Stimulated activated naive CD8-positive, alpha-beta T cell treated with anti-CD3 and anti-CD28 coated beads, Interleukin-15, amount 100 ng/mL, for 72 hours (primary cell): ENCODE results near the gene TBC1D22A.

Experiments used
- ATAC-seq: fragments of 150-1000 bp; cut with Tn5 transposase; 2 replicates; pipeline ENCODE4 v1.10.0; 2021; ENCODE audit warnings: mild to moderate bottlenecking, moderate library complexity
- DNase-seq, 2 donors: peaks; one replicate each; pipeline ENCODE4 v3.0.0; 2021 to 2022
- H3K27ac Mint-ChIP-seq, 2 donors: one replicate each; pipeline ENCODE4 v1.8.0; 2022; ENCODE audit warnings: mild to moderate bottlenecking in 2 of 2, mixed read lengths in 2 of 2, moderate library complexity in 2 of 2
- H3K27me3 Mint-ChIP-seq: one replicate; pipeline ENCODE4 v1.8.0; 2022; ENCODE audit warnings: mixed read lengths
- H3K4me1 Mint-ChIP-seq: one replicate; pipeline ENCODE4 v1.8.0; 2022; ENCODE audit warnings: mild to moderate bottlenecking, mixed read lengths
- H3K4me3 Mint-ChIP-seq, 2 donors: one replicate each; pipeline ENCODE4 v1.8.0; 2022; ENCODE audit warnings: mild to moderate bottlenecking in 2 of 2, mixed read lengths in 2 of 2, moderate library complexity in 1 of 2
- H3K9me3 Mint-ChIP-seq, 2 donors: one replicate each; pipeline ENCODE4 v1.8.0; 2022; ENCODE audit warnings: mixed read lengths in 2 of 2

The TBC1D22A gene

DNA sequence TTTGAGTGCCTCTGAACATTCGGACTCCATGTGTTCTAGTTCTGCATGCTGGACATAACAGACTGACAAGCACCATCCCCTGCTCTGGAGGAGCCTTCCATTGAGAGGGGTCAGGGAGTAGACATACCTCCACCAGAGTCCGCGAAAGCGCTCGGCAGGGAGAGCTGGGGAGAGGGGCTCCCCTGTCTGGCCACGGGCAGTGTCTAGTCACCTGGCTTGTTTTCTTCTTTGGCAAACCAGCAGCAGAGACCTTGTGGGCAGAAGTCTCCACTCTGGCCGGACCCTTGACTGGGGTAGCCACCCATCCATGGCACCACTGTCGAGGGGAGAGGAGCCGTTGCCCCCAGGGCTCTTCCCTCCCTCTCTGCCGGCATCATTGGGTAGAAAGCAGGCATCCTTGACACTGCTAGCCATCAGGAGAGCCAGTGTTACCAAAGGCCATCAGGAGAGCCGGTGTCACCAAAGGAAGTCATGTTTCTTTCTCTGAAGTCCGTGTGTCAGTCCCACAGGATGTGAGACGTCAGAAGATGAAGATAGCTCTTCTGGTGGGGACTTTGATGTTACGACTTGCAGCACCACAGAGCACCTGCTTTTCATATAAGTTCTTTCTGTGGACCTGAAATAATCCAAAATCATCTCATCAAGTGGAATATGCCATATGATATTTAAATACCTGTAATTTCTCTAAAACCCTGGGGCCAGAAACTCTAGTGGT lies 305.6 kb downstream of the TBC1D22A start:
- no peak for DNase-seq
- peaks cover 29% of the 10 kb centered on the region for H3K4me1 Mint-ChIP-seq
- ATAC-seq: no peak
- H3K9me3 Mint-ChIP-seq: no peaks in the 10 kb centered on the region
- H3K27ac Mint-ChIP-seq: peak overlapping the region; percentile 13 to 59
- H3K27me3 Mint-ChIP-seq: no peaks in the 10 kb centered on the region
- no peak overlapping the region for H3K4me3 Mint-ChIP-seq

DNA sequence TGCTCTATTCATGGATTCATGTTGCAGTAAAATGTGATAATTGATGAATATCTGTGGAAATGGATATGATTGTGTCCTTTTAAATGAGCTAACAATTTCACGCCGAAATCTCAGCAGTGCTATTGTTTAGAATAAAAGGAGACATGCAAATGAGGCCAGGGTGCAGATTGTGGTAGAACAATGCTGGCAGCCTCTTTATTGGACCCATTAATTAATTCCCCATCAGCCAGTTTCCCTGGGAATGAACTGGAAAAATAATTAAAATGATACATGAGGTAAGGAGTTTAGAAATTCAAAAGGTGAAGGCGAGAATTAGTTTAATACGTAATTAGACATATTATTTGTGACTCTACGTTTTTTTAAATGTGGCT lies 306.2 kb downstream of the TBC1D22A start:
- no peaks in the 10 kb centered on the region for H3K9me3 Mint-ChIP-seq
- H3K4me1 Mint-ChIP-seq: peaks cover 29% of the 10 kb centered on the region
- DNase-seq (no peak), ATAC-seq (no peak)
- H3K4me3 Mint-ChIP-seq: no peak overlapping the region
- H3K27ac Mint-ChIP-seq: no peak overlapping the region
- H3K27me3 Mint-ChIP-seq: no peaks in the 10 kb centered on the region

DNA sequence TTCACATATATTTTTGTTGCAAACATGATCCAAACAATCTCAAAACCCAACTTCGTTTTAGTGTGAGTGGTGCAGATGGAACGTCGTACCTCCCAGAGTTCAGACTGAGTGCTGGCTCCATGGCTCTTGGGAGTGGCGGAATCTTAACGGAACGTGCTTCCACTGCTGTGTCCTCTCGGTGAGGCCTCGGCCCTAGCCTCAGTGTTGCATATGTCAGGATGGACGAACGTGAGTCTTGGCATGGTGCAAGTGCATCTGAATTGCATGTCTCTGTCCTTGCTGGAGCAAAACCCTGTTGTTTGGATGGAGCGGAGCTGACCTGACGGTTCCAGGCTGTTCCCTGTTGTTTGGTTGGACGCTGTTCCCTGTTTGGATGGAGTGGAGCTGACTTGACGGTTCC lies 306.8 kb downstream of the TBC1D22A start:
- ATAC-seq (no peak), DNase-seq (no peak)
- peak overlapping the region in 1 of 2 donors; percentile 64 for H3K27ac Mint-ChIP-seq
- H3K4me3 Mint-ChIP-seq: no peak overlapping the region
- peaks cover 29% of the 10 kb centered on the region for H3K4me1 Mint-ChIP-seq
- peaks cover 0 to 5% of the 10 kb centered on the region in 2 donors for H3K9me3 Mint-ChIP-seq
- H3K27me3 Mint-ChIP-seq: no peaks in the 10 kb centered on the region

DNA sequence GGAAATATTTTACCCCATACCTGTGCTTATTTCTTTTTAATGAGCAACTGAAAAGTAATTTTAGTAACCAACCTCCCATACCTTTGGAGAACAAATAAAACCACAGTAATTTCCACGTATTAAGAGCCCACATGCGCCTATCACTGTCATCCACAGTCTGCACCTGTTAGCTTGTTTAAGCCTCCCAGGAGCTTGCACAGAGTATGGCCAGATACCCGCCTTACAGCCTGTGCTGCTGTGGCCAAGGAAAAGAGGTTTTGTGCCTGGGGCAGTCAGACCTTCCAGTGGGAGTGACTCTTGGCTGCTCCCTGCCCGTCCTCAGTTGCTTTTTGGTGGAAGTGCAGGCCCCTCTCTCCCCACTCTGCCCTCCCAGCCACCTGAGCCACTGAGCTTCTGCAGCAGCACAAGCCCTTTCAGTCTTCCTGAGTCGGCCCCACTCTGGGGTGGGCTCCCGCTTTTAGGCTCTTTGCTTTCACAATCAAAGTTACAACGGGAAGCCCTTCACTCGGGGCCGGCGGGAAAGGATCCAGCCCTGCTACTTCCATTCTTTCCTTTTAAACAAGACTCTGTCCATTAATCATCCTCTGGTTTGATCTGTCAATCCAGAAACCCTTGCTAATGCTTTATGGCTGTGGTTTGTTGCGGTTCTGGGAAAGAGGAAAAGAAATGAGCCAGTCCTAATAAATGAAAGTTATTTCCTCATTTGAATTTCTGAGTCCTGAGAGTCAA lies 308.8 kb downstream of the TBC1D22A start:
- Mint-ChIP-seq H3K9me3 (peaks cover 0 to 24% of the 10 kb centered on the region in 2 donors), H3K4me3 (no peak overlapping the region), H3K27me3 (no peaks in the 10 kb centered on the region), H3K4me1 (peaks cover 24% of the 10 kb centered on the region), H3K27ac (no peak overlapping the region)
- ATAC-seq: no peak
- no peak for DNase-seq

DNA sequence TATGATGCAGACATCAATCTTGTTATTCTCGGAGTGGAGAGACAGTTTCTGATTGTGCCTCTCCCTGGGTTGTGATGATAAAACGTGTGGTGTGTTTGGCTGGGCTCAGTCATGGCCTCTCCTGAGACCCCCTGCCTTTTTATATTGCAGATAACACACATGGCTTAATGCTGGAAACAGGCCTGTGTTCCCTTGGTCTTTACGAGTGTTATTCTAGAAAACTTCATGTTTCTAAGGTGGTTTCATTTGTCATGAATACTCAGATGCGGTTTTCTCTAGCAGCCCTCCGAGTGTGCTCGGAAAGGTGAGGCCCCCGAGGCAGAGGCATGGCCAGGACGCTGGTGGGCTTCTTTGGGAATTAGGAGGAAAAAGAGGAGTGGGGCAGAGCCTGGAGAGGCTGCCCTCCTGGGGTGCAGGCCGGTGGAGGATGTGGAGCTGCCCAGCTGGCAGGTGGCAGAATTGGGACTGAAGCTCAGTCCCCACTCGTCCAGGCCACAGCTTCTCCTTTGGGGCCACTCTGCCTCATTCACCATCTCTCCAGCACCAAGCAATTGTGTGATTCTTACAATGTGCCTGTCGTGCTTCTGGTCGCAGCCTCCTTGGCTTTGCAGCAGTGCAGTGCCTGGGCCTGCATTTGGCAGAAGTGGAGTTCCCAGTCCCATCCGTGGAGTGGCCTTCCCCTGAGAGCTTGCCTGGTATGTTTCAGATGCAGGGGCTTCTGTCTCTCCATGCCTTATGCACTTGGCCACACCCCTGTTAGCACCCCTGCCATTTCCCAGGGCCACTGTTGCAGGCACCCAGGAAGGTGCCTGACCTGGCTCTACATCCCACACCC lies 309.6 kb downstream of the TBC1D22A start:
- Mint-ChIP-seq H3K27ac (no peak overlapping the region), H3K4me1 (peaks cover 17% of the 10 kb centered on the region), H3K27me3 (no peaks in the 10 kb centered on the region), H3K9me3 (peaks cover 0 to 31% of the 10 kb centered on the region in 2 donors), H3K4me3 (no peak overlapping the region)
- ATAC-seq (no peak), DNase-seq (no peak)

DNA sequence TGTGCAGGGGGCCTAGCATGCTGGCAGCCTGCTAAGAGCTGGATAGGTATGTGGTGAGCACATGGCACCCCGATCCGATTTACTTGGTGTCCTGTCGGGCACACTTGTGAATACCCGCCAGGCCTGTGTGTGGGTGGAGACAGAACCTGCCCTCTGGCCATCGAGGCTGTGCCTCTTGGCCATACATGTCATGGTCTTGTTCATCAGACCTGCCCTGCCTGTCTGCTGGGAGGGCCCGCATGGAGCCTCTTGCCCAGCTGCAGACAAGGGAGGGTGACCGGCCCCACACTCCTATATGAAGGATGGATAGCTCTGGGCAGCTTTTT lies 310.2 kb downstream of the TBC1D22A start:
- DNase-seq (no peak), ATAC-seq (no peak)
- Mint-ChIP-seq H3K27me3 (no peaks in the 10 kb centered on the region), H3K27ac (no peak overlapping the region), H3K9me3 (peaks cover 0 to 35% of the 10 kb centered on the region in 2 donors), H3K4me3 (no peak overlapping the region), H3K4me1 (peaks cover 12% of the 10 kb centered on the region)

DNA sequence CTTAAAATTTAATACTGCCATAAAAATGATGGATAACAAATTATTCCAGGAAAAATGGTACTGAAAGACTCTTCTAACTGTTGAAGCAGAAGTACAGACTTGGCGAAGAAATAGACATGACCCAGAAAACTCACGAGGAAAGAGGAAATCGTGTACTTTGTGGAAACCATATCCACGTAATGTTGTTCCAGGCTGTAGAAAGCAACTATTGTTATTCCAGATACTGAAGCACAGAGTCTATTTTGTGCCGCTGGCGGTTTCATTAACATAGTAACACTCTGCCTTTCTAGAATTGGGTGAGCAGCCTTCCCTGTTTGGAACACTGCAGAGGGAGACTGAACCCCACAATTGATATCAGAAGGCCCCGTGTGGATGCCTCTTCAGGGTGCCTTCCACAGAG lies 310.6 kb downstream of the TBC1D22A start:
- ATAC-seq: no peak

DNA sequence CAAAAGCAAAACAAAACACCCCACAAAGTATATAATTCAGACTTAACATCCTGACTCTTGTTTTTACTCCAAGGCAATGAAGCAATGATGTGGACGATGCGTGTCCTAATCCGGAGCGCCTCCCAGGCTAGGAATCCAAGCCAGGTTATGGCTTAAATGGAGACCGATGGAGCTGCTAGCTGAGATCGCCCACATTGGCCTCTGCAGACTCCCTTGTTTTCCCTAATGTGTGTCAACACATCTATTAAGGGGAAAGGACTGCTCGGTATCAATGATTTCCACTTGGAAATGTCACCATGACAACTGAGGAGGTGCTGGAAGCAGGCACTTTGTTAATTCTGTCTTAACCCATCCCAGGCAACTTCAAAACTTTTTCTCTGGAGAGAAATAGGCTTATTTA lies 311.7 kb downstream of the TBC1D22A start:
- DNase-seq (no peak), ATAC-seq (no peak)
- H3K27me3 Mint-ChIP-seq: no peaks in the 10 kb centered on the region
- peaks cover 0 to 38% of the 10 kb centered on the region in 2 donors for H3K9me3 Mint-ChIP-seq
- no peaks in the 10 kb centered on the region for H3K4me1 Mint-ChIP-seq
- H3K4me3 Mint-ChIP-seq: no peak overlapping the region
- no peak overlapping the region for H3K27ac Mint-ChIP-seq

More for the DNA sequence above, 310.6 kb downstream of the TBC1D22A start:
- Mint-ChIP-seq H3K27ac (no peak overlapping the region), H3K4me1 (peaks cover 7% of the 10 kb centered on the region), H3K27me3 (no peaks in the 10 kb centered on the region), H3K4me3 (no peak overlapping the region), H3K9me3 (peaks cover 0 to 35% of the 10 kb centered on the region in 2 donors)
- DNase-seq: no peak

DNA sequence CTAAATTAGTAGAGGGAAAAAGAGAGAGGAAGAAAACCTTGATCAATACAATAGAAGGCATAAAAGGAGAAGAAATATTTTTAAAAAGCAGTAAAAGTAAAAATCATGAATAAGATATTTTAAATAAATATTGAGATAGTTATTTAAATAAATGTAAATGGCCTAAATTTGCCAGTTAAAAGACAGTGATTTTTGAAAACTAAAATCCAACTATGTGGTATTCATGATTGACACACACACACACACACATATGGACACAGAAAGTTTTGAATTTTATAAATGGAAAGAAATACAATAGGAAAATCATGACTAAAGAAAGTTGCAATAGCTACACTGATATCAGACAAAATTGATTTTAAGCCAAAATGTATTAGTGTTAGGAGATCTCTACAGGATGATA lies 313.1 kb downstream of the TBC1D22A start:
- Mint-ChIP-seq H3K27ac (no peak overlapping the region), H3K4me1 (no peaks in the 10 kb centered on the region), H3K9me3 (peaks cover 3 to 46% of the 10 kb centered on the region in 2 donors), H3K4me3 (no peak overlapping the region), H3K27me3 (no peaks in the 10 kb centered on the region)
- ATAC-seq: no peak
- DNase-seq: no peak

DNA sequence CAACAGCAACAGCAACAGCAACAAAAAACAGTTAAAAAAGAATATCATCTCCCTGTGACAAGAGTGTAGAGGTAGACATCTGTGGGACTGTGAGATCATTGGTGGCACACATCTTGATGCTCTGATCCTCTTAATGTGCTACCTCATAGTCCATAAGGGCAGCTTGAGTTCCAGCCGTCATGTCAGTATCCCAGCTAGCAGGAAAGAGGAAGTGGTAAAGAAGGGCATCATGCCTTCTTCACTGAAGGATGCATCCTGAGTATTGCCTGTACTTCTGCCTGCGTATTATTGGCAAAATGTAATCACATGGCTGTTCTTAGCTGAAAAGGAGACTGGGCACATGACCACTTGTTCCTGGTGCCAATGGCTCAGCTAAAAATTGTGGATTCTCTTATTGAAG lies 314.3 kb downstream of the TBC1D22A start:
- H3K27me3 Mint-ChIP-seq: no peaks in the 10 kb centered on the region
- no peak for DNase-seq
- H3K9me3 Mint-ChIP-seq: peaks cover 4 to 49% of the 10 kb centered on the region in 2 donors
- H3K4me1 Mint-ChIP-seq: no peaks in the 10 kb centered on the region
- H3K4me3 Mint-ChIP-seq: no peak overlapping the region
- no peak for ATAC-seq
- no peak overlapping the region for H3K27ac Mint-ChIP-seq

DNA sequence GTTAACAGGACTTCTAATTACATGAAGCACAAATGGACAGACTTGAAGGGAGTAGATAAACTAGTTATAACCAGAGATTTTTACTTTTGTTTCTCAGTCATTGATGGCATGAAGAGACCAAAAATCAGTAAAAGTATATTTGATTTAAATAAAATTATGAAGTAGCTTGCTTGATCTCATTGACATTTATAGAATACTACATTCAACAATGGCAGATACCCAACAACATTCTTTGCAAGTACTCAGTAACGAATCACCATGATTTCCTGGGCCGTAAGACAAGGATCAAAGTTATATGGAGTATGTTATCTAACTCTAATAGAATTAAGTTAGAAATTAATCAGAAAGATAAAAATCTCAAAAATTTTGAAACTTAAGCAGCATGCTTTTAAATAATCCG lies 317.6 kb downstream of the TBC1D22A start:
- Mint-ChIP-seq H3K9me3 (peaks cover 10 to 36% of the 10 kb centered on the region in 2 donors), H3K4me3 (no peak overlapping the region), H3K4me1 (peaks cover 12% of the 10 kb centered on the region), H3K27ac (no peak overlapping the region), H3K27me3 (no peaks in the 10 kb centered on the region)
- ATAC-seq (no peak), DNase-seq (no peak)

DNA sequence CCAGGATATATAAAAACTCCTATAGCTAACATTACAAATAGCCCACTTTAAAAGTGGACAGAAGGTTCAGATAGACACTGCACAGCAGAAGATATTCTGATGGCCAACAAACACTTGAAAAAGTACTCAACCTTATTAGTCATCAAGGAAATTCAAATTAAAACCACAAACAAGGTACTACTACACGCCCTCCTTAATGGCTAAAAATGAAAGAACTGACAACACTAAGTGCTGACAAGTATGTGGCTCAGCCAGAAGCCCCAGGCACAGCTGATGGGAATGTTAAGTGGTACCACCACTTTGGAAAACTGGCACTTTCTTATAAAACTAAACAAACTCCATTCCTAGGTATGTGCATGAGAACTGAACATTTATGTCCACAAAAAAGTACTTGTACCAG lies 320.1 kb downstream of the TBC1D22A start:
- H3K27me3 Mint-ChIP-seq: no peaks in the 10 kb centered on the region
- H3K9me3 Mint-ChIP-seq: peaks cover 10 to 15% of the 10 kb centered on the region in 2 donors
- no peak overlapping the region for H3K27ac Mint-ChIP-seq
- H3K4me1 Mint-ChIP-seq: peaks cover 12% of the 10 kb centered on the region
- DNase-seq: no peak
- H3K4me3 Mint-ChIP-seq: no peak overlapping the region
- peak; percentile 48 for ATAC-seq

DNA sequence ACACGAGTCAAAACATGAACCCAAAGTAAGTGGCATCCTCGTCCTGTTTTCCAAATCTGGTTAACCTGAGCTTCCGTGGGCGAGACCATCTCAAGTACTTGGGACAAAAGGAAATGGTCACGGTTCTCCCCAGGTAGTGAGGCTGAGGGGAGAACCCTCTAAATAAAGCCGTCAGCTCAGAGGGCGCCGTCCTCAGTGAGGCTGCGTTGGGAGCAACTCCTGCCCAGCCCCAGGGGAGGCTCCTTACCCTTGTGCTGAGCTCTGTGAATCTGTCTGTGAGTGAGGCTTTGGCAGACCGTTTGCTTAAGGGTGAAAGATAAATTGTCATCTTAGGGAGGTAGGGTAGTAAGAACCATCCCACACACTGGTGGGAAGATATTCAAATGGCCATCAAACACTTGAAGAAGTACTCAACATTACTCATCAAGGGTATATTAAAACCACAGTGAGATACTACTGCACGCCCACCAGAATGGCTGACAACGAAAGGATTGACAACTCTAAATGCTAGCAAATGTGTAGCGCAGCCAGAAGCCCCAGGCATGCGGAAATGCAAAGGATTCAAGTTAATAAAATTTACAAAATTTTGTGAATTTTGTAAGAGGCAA lies 321.0 kb downstream of the TBC1D22A start:
- Mint-ChIP-seq H3K27me3 (no peaks in the 10 kb centered on the region), H3K4me3 (no peak overlapping the region), H3K27ac (no peak overlapping the region), H3K9me3 (peaks cover 10 to 14% of the 10 kb centered on the region in 2 donors), H3K4me1 (peaks cover 13% of the 10 kb centered on the region)
- no peak for DNase-seq
- no peak for ATAC-seq

DNA sequence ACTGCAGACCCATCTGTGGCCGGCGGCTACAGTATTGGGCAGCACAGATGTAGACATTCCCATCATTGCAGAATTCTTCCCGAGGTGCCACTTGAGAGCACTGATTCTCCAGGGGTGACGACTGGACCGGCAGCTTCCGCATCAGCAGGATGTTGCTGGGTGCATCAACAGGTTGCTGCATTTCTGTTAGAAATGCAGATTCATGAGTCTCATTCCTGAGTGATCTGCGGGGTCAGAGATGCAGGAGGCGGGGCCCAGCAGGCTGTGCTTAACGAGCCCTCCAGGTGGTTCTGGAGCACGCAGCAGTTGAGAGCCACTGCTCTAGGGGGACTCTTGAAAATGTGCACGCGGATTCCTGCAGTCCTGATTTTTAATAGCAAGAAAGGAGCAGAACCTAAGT lies 321.8 kb downstream of the TBC1D22A start:
- DNase-seq (no peak), ATAC-seq (no peak)
- no peaks in the 10 kb centered on the region for H3K27me3 Mint-ChIP-seq
- H3K9me3 Mint-ChIP-seq: peaks cover 10% of the 10 kb centered on the region in 2 donors
- no peak overlapping the region for H3K4me3 Mint-ChIP-seq
- no peak overlapping the region for H3K27ac Mint-ChIP-seq
- peaks cover 20% of the 10 kb centered on the region for H3K4me1 Mint-ChIP-seq

DNA sequence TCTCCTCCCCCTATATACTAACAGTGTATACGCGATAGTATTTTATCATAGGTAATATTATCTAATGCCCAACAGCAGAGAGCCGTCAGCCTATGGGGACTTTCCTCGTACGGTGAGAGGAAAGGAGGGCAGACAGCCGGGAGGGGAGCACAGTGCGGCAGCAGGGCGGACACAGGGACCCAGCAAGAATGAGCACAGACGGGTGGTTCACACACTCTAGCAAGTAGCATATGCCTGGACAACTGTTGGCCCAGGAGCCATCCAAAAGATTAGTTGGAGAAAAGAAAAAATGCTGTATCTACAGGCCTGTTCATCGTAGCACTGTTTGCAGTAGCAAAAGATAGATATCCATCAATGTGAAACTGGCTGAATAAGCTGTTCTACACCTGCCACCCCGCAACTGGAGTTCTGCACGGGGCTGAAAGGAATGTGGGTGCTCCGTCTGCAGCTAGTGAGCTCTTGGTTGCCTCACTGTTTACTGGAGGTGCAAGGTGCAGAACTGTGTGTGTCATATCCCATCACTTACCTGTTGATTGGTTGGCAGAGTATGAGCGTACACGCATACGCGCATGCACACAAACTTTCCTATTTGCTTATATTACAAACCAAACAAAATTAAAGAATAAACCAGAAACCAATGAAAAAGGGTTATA lies 324.3 kb downstream of the TBC1D22A start:
- no peak overlapping the region for H3K4me3 Mint-ChIP-seq
- H3K9me3 Mint-ChIP-seq: peaks cover 0 to 6% of the 10 kb centered on the region in 2 donors
- H3K27me3 Mint-ChIP-seq: no peaks in the 10 kb centered on the region
- DNase-seq: no peak
- ATAC-seq: no peak
- H3K27ac Mint-ChIP-seq: no peak overlapping the region
- H3K4me1 Mint-ChIP-seq: peaks cover 43% of the 10 kb centered on the region
